Left hindlimb (tissue), 1 donor: Measurements from ENCODE around the gene AMPD3.

ENCODE experiments used
- DNase-seq: peaks from one replicate; pipeline ENCODE4 v3.0.0-alpha.2; 2018

AMPD3 gene

GRCh38 chr11:10543782-10544181 is 88.7 kb downstream of the AMPD3 start:
- no peak for DNase-seq

DNA sequence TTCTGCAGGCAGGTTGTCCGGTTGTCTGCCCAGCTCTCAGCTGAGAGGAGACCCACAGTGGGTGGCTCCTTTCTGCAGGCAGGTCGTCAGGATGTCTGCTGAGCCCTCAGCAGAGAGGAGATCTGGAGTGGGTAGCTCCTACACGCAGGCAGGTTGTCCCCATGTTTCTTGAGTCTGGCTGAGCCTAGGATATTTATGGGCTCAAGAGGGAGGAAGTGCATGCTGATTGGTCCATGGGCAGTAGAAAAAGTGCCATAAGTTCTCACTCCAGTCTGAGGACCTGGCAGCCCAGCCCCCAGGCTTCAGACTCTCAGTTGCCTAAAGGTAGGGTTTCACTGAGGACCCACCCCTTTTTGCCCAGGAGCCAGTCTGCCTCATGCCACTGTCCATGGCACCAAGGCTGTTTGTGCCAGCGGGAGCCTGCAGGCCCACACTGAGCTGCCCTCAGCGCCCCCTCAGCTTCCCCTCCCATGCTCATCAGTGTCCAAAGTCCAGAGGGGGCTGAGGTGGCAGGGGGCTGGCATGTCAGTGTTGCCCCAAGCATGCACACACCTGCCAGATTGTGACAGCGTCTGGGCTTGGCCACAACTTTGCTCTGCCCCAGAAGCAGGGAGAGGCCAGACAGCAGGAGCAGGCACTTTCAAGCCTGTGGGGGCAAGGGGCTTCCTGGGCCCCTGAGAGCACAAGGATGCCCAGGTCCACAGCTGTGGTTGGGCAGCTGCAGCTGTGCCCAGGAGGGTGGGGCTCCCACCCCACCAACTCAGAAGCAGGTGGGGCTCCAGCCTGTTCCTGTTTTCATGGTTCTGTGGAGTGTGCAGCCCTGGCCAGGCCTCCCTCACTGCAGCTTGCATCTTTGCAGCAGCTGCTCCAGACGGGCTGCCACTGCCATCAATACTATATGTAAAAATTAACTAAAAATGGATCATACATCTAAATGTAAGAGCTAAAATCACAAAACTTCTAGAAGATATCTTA is 89.7 kb downstream of the AMPD3 start:
- no peak for DNase-seq

DNA sequence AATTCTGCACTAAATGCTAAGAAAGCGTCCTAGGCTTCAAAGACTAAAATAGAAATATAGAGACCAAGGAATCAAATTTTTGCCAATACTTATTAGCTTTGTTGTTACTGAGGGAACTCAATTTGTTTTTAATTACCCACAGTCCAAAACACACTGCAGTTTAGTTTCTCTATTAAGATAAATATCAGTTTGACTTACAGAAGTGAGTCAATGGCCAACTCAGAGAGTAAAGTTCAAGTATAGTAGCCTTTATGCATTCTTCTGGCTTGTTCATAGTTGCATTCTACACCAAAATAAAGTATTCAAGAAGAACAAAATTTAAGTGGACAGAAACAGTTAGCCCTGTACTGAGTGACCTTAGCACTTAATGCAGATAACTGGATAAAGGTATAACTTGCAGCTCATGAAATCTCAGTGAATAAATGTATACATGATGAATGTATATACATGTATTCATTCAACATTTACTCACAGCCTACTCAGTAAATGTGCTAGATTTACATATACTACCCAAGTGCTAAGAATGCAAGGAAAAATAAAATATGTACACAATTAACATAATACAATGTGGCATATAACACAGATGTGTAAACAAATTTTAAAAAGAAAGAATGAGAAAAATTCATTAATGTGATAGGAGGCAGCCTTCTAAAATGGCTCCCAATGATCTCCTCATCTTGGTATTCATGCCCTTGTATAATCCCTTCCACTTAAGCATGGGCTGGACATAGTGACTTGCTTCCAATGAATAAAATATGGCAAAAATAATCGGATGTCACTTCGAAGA is 95.6 kb downstream of the AMPD3 start:
- no peak for DNase-seq

DNA sequence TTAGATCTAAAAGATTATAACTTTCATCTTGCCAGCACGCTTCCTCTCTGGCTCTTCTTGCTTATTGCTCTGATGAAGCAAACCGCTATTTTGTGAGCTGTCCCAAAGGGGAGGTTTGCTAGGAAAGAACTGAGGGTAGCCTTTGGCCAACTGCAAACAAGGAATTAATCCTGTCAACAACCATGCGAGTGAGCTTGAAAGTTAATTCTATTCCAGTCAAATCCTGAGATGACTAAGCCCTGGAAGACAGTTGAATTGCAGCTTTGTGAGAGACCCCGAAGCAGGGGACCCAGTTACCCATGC is 96.2 kb downstream of the AMPD3 start:
- DNase-seq, result no peak

GRCh38 chr11:10551845-10552352 is 96.8 kb downstream of the AMPD3 start:
- no peak for DNase-seq

- DNase-seq, result no peak
These were observed 101.5 kb downstream of the AMPD3 start for GRCh38 chr11:10556590-10556989.
